ENCODE measurements around the gene TEKTIP1.

TEKTIP1 gene

GRCh38 chr19:3508771-3509535, 30.0 kb upstream of the TEKTIP1 start:
- no peak for TF ChIP-seq CTCF (IDR thresholded peaks at IDR 0.05; ENCODE audit: low read depth, low read length)
- TF ChIP-seq EZH2phosphoT487 (IDR thresholded peaks at IDR 0.05; ENCODE audit: low read depth) = no peak
- Histone ChIP-seq H3K36me3 (replicated peaks; ENCODE audit: low read depth, low read length) (peaks cover 27% of the 10 kb centered on the region), H3K9ac (ENCODE audit: low read length) (no peak overlapping the region), H3K27me3 (ENCODE audit: low read depth, low read length) (no peaks in the 10 kb centered on the region), H3K27ac (ENCODE audit: low read length) (no peak overlapping the region), H3K9me3 (ENCODE audit: insufficient read depth, low read length) (no peaks in the 10 kb centered on the region), H3K79me2 (ENCODE audit: low read length) (peaks cover 78% of the 10 kb centered on the region), H3K4me1 (ENCODE audit: low read length) (peaks cover 14% of the 10 kb centered on the region), H3K4me3 (ENCODE audit: low read length) (no peak overlapping the region), H2AFZ (ENCODE audit: low read depth, low read length) (no peak overlapping the region), H3K4me2 (ENCODE audit: low read length) (no peak overlapping the region), H4K20me1 (ENCODE audit: insufficient read depth, low read length) (peaks cover 54% of the 10 kb centered on the region)

- Histone ChIP-seq H3K9ac (ENCODE audit: low read length) (no peak overlapping the region), H3K4me3 (ENCODE audit: low read length) (no peak overlapping the region), H3K4me2 (ENCODE audit: low read length) (no peak overlapping the region), H3K79me2 (ENCODE audit: low read length) (peaks cover 84% of the 10 kb centered on the region), H2AFZ (ENCODE audit: low read depth, low read length) (no peak overlapping the region), H4K20me1 (ENCODE audit: insufficient read depth, low read length) (peaks cover 60% of the 10 kb centered on the region), H3K27ac (ENCODE audit: low read length) (no peak overlapping the region), H3K4me1 (ENCODE audit: low read length) (peaks cover 14% of the 10 kb centered on the region), H3K9me3 (ENCODE audit: insufficient read depth, low read length) (no peaks in the 10 kb centered on the region), H3K27me3 (ENCODE audit: low read depth, low read length) (no peaks in the 10 kb centered on the region), H3K36me3 (replicated peaks; ENCODE audit: low read depth, low read length) (peaks cover 27% of the 10 kb centered on the region)
- TF ChIP-seq EZH2phosphoT487 (IDR thresholded peaks at IDR 0.05; ENCODE audit: low read depth) (no peak), CTCF (IDR thresholded peaks at IDR 0.05; ENCODE audit: low read depth, low read length) (no peak)
Measured at GRCh38 chr19:3509566-3509989, 29.4 kb upstream of the TEKTIP1 start.

- H3K4me1 ChIP-seq (ENCODE audit: low read length) = peaks cover 8% of the 10 kb centered on the region
- H3K36me3 ChIP-seq (replicated peaks; ENCODE audit: low read depth, low read length) = peaks cover 27% of the 10 kb centered on the region
- no peak overlapping the region for H3K4me3 ChIP-seq (ENCODE audit: low read length)
- no peak overlapping the region for H3K4me2 ChIP-seq (ENCODE audit: low read length)
- no peak overlapping the region for H3K27ac ChIP-seq (ENCODE audit: low read length)
- no peaks in the 10 kb centered on the region for H3K9me3 ChIP-seq (ENCODE audit: insufficient read depth, low read length)
- no peak overlapping the region for H3K9ac ChIP-seq (ENCODE audit: low read length)
- H4K20me1 ChIP-seq (ENCODE audit: insufficient read depth, low read length) = peaks cover 69% of the 10 kb centered on the region
- TF ChIP-seq EZH2phosphoT487 (IDR thresholded peaks at IDR 0.05; ENCODE audit: low read depth) (no peak), CTCF (IDR thresholded peaks at IDR 0.05; ENCODE audit: low read depth, low read length) (no peak)
- peaks cover 92% of the 10 kb centered on the region for H3K79me2 ChIP-seq (ENCODE audit: low read length)
- no peaks in the 10 kb centered on the region for H3K27me3 ChIP-seq (ENCODE audit: low read depth, low read length)
- no peak overlapping the region for H2AFZ ChIP-seq (ENCODE audit: low read depth, low read length)
Measured at GRCh38 chr19:3510727-3511126, 28.2 kb upstream of the TEKTIP1 start.

- Histone ChIP-seq H3K36me3 (replicated peaks; ENCODE audit: low read depth, low read length) (peaks cover 27% of the 10 kb centered on the region), H3K79me2 (ENCODE audit: low read length) (peaks cover 96% of the 10 kb centered on the region), H3K4me1 (ENCODE audit: low read length) (peaks cover 11% of the 10 kb centered on the region), H4K20me1 (ENCODE audit: insufficient read depth, low read length) (peaks cover 79% of the 10 kb centered on the region), H3K27ac (ENCODE audit: low read length) (no peak overlapping the region), H2AFZ (ENCODE audit: low read depth, low read length) (no peak overlapping the region), H3K9ac (ENCODE audit: low read length) (no peak overlapping the region), H3K9me3 (ENCODE audit: insufficient read depth, low read length) (no peaks in the 10 kb centered on the region), H3K4me3 (ENCODE audit: low read length) (no peak overlapping the region), H3K27me3 (ENCODE audit: low read depth, low read length) (no peaks in the 10 kb centered on the region), H3K4me2 (ENCODE audit: low read length) (no peak overlapping the region)
- TF ChIP-seq EZH2phosphoT487 (IDR thresholded peaks at IDR 0.05; ENCODE audit: low read depth) (no peak), CTCF (IDR thresholded peaks at IDR 0.05; ENCODE audit: low read depth, low read length) (no peak)
Measured at GRCh38 chr19:3511506-3512251, 27.3 kb upstream of the TEKTIP1 start.
